NCI-H2171 (cell line): ENCODE data around the gene KCNG3.

Experiments
- DNase-seq: peaks from one replicate; lab custom pipeline; 2025; lab: John Stamatoyannopoulos, UW

KCNG3 gene, protein sequence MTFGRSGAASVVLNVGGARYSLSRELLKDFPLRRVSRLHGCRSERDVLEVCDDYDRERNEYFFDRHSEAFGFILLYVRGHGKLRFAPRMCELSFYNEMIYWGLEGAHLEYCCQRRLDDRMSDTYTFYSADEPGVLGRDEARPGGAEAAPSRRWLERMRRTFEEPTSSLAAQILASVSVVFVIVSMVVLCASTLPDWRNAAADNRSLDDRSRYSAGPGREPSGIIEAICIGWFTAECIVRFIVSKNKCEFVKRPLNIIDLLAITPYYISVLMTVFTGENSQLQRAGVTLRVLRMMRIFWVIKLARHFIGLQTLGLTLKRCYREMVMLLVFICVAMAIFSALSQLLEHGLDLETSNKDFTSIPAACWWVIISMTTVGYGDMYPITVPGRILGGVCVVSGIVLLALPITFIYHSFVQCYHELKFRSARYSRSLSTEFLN

DNA sequence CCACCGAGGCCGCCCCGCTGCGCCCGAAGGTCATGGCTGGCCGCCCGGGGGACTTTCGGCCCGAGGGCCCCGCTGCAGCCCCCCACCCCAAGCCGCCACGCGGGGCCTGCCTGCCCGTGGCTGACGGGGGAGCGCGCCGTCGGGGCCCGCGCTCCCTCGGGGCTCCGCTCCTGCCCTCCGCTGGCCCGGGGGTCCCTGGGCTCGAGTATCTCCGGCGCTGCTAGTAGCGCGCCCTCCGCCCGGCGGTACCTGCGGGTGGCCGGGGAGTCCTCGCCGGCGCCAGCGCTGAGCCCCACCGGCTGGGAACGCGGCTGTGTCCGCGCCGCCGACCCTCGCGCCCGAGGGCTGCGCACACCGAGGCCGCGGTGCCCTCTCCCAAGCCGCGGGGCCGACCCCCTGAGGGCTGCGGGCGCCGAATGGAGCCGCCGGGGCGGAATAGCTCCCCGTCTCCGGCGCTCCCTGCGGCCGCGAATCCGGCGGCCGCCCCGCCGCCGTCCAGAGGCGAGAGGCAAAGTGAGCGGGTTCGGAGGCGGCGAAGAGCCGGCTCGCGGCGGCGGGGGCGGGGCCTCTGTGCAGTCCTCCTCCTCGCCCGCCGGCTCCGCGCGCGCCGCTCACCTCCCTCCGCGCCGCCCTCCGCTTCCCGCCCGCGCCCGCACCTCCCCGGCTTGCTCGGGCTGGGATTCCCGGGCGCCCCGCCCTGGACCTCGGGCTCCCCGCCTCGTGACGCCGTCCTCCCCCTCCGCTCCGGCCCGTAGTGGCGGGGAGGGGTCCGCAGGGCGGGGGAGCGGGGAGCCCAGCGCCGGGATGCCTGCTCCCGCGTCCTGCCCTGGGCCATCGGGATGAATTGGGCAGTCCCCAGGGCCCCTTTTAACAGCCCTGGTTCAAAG is at the start of gene KCNG3:
Gene KCNG3 (minus strand): TSS at position 515 of the 887 bp plus-strand sequence. CDS start 481 bp downstream, at position 34.
- peak; percentile 82 for DNase-seq

DNA sequence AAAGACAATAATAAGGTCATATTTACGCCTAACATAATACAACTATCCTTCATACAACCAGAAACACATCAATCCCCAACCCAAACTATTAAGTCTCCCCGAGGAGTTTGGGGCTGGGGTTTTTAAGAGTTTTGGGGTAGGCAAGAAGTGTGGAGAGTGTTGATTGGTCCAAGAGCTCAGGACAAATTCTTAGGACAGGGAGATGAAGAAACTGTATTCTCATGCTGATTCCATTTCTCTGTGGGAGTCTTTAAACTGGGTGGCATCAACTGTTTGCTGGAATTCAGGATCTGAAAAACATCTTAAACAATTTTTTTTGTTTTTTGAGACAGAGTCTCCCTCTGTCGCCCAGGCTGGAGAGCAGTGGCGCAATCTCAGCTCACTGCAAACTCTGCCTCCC is 49.1 kb upstream of the KCNG3 start:
- no peak for DNase-seq

DNA sequence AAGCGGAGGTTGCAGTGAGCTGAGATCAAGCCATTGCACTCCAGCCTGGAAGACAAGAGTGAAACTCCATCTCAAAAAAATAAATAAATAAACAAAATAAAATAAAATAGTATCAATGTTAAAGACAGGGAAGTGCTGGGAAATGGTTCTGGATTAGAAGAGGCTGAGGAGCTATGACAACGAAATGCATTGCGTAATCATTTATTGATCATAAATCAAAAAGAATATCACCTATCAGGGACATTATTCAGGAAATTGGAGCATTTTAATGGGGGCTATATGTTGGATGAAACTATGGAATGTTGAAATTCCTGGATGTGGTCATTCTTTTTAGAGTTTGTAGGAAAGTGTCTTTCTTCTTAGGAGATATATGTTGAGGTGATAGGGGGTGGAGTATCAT is 43.7 kb upstream of the KCNG3 start:
- no peak for DNase-seq

DNA sequence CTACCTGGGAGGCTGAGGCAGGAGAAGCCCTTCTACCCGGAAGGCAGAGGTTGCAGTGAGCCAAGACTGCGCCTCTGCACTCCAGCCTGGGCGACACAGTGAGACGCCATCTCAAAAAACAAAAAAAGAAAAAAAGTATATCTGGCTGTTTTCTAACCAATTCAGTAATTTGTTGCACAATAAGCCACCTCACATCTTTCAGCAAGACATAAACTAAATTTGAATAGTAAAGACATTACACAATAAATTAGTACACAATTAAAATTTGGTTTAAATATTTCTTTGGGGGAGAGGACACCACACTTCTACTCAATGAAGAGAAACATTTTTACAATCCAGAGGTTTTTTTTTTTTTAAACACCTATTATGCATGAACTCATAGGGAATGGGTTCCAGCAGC is 38.6 kb upstream of the KCNG3 start:
- no peak for DNase-seq

DNA sequence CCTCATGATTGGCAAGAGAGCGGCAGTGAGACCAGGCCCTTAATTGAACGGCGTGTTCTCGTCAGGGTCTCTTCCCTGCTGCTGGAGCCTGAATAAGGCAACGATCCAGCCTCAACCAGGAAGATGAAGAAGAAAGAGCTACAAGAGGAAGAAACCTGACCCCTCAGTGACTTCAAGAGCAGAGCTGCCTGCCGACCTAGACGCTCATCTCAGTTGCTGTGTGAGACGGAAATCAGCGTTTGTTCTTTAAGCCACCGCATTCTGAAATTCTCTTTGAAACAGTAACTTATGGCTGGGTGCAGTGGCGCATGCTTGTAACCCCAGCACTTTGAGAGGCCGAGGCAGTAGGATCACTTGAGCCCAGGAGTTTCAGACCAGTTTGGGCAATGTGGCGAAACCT is 29.6 kb upstream of the KCNG3 start:
- no peak for DNase-seq

DNA sequence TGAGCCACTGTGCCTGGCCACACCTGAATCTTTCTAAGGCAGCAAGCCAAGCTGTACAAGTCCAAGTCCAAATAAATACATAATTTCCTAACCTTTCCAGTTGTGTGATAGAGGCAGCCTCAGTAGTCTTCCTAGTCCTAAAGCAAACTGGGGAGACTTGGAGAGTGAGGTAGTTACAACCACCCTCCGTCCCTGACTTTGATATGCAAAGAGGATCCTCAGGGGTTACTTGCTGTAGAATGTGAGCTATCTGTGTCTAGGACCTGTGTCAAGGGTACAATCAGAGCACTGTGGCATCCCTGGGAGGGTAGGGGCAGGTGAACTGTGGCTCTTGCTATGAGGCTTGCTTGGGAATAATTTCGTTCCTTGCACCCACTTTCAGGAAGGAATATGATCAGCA is 28.3 kb upstream of the KCNG3 start:
- DNase-seq: no peak

DNA sequence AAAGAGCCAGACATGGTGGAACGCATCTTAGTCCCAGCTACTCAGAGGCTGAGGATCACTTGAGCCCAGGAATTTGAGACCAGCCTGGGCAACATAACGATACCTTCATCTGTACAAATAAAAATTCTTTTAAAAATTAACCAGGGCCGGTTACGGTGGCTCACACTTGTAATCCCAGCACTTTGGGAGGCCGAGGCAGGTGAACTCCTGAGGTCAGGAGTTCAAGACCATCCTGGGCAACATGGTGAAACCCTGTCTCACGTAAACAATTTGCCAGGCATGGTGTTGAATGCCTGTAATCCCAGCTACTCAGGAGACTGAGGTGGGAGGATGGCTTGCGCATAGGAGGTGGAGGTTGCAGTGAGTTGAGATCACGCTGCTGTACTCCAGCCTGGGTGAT is 25.8 kb upstream of the KCNG3 start:
- DNase-seq: no peak

DNA sequence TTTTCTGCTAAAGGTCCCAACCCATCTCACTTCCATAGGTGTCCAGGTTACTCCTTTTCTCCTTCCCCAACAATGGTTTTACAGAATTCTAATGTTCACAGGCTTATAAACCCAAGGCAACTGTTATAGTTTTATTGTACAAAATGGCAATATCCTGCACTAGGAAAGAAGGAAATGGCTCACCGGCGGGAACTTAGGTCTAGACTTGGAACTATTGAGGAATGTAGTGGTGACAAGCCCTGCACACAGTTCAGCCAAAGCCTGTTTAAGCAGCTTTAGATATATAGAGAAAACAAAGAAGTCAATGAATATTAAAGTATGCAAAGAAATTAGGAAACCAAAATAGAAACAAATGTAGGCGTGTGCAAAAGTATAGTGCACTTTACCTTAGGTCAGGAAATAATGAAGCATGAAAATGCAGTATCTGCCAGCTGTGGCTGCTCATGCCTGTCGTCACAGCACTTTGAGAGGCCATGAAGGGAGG is 22.7 kb upstream of the KCNG3 start:
- no peak for DNase-seq

DNA sequence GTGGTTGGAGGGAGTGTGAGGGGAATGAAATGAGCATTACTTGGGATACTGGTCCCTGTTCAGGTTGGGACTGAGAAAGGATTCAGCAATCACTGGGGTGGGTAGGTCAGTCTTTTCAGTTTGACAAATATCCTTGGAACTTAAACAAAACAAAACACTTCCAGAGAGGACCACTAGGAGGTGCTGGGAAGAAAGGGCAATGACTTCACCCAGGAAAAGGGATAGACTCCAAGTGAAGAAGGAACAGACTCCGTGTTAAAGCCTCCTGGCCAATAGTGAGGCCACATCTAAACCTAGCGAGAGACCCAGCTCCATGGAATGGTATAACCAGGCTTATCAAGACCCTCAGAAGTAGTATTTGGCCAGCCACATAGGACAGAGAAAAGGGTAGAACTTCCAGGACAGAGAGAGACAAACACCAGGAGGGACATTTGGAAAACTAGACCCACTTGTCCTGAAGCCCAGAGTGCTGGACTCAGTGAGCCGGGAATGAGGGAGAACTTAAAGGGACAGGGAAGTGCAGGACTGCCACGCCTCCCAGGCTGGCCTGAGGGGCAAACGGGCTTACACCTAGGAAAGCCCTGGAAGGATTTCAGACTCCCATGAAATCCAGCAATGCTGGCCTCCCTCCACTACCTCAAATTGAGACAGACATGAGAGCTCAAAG is 19.6 kb upstream of the KCNG3 start:
- no peak for DNase-seq

DNA sequence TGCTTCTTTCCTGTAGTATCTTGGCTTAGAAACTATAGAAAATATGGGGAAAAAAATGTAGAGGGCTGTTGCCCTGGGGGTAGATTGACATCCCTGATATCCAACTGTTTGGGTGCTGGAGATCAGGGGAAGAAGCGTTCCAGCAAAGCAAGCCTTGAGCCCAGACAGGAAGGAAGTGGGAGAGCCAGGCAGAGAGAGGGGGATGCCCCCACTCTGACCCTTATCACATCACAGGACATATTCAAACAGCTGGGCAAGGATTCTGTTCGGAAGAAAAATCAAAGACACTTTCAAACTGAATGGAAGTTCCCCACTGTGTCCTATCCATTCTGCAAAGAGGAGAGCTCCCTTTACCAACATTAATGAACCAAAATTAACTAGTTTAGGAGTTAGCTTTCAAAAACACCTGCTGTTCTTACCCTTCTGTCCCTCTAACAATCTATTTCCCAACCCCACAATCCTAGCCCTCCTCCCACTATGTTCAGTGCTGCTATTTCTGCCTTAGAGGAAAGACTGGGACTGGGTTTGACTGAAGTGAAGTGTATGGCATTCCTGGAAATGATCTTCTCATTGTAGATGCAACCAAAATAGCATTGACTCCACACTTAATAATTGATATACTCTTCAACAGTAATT is 16.9 kb upstream of the KCNG3 start:
- DNase-seq: no peak

DNA sequence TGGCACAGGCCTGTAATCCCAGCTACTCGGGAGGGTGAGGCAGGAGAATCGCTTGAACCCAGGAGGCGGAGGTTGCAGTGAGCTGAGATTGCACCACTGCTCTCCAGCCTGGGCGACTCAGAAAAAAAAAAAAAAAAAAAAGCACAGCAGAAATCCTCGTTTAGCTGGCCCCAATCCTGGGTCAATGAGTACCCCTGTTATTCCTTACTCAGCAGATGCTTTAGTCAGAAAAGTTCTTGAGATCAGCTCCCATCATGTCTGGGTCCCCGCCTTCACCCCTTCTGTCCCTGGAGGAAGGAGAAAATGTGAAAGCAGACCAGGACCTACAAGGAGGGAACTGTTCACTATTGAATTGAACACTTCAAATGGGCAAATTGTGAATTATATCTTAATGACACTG is 16.4 kb upstream of the KCNG3 start:
- DNase-seq: no peak

DNA sequence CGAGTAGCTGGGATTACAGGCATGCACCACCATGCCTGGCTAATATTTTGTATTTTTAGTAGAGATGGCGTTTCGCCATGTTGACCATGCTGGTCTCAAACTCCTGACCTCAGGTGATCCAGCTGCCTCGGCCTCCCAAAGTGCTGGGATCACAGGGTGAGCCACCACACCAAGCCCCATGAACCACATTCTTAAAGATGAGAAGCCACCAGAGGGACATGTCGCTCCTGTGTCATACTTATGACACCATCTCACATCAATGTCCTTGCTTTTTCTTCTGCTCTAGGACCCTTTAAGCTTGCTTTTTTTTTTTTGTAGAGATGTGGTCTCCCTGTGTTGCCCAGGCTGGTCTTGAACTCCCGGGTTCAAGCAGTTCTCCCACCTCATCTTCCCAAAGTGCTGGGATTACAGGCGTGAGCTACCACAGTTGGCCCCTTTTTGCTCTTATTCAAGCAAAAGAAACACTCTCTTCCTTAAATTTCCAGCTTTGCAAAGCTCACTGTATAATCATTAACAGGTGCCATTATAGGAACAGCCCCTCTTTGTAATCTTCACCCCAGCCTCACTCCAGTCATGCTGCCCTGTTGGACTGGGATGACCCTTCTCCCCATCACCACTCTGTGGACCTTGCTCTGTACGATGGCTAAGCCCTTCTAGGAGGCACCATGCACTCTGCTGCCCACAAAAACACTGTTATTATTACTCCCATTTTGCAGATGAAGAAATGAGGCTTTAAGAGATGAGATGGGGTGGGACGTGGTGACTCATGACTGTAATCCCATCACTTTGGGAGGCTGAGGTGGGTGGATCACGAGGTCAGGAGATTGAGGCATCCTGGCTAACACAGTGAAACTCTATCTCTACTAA is 10.8 kb upstream of the KCNG3 start:
- DNase-seq: no peak

DNA sequence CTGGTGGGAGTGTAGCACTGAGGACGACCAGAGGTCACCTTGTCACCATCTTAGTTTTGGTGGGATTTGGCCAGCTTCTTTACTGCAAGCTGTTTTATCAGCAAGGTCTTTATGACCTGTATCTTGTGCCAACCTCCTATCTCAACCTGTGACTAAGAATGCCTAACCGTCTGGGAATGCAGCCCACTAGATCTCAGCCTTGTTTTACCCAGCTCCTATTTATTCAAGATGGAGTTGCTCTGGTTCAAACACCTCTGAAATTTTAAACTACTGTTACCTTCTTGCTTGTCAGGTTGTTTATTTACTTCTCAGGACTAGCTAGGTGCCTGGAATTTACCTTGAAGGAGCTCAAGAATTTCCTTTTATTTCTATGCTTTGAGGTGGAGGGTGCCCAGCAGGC is 9.5 kb upstream of the KCNG3 start:
- no peak for DNase-seq

DNA sequence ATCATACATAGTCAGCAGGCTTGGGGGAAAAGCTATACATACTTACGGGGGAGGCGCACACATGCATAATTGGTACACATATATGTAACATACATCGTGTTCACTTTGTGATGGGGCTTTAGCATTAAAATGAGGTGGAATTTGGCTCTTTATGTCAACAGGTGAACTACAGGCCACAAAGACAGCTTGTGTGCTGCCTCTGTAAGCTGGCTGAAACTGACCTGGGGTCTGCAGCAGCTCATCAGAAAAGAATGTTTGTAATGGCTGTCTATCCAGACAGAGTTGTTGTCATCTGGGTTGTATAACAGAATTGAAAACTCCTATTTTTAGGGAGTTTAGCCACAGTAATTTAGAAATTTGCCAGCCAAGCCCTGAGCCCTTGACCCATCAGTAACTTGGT is 4.7 kb upstream of the KCNG3 start:
- DNase-seq: no peak

DNA sequence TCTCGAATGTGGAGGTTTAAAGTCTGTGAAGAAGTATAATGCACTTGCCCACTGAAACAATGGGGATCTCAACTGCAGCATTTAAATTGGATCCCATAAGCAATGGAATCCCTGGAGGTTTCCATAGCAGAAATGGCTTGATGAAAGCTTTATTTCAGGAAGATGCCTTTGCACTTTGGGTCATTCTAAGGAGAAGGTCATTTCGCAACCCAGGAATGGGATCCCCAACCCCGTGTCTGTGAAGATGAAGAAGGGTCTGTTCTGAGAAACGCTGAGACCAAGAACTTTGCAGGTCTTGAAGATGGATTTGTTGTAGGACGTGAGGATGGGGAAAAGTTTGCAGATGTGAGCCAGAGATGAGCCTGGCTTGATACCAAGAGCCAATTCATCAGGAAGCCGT is 1.8 kb upstream of the KCNG3 start:
- no peak for DNase-seq

DNA sequence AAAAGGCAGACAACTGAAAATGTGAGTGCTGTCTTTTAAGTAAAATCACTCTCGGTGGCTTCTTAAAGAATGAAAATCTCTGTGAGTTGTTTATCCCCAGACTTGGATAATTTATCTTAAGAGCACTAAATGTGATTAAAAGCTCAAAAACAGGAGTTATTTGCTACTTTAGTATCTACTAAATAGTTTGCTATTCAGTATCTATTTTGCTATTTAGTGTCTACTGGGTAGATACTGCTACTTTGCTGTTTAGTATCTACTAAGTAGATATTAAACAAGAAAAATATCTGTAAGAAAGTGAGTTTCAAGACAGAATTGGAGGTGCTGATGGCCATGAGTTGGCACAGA is 1.4 kb upstream of the KCNG3 start:
- no peak for DNase-seq

DNA sequence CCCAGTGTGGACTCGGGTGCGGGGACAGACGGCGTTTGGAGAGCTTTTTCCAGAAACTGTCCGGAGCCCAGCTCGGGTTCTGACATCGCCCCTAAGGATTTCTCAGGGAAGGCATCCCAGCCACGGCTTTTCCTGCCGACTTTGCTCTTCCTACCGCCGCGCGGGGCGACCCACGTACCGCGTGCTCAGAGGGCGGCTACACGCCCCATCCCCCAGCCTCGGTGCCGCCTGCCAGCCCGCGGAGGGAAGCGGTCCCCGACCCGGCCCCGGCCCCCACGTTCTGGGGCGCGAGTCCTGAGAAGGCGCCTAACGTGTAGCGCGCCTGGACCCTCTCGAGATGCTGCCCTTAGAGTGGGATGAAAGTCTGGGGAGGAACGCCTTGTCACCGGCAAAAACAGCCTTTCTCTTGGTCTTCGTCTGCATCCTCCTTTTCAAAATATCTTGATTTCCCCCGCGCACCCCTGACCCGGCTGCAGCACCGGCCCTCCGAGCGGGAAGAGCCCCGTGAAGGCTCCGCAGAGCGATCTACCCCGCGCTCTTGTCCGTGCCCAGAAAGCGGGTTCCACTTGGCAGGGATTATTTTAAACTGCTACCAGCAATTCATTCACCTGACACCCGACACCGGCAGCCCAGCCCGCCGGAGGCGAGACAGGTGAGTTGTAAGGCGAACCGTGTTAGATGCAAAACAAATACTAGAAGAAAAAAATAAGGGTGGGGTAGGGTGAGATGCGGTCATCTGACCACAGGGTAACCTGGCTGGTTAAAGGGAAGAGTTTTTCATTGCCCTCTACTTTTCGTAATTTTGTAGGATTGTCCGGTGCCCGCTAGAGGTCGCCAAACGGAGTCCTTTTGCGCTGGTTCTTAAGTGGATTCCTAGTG is 812 bp upstream of the KCNG3 start:
- DNase-seq: peak; percentile 82

DNA sequence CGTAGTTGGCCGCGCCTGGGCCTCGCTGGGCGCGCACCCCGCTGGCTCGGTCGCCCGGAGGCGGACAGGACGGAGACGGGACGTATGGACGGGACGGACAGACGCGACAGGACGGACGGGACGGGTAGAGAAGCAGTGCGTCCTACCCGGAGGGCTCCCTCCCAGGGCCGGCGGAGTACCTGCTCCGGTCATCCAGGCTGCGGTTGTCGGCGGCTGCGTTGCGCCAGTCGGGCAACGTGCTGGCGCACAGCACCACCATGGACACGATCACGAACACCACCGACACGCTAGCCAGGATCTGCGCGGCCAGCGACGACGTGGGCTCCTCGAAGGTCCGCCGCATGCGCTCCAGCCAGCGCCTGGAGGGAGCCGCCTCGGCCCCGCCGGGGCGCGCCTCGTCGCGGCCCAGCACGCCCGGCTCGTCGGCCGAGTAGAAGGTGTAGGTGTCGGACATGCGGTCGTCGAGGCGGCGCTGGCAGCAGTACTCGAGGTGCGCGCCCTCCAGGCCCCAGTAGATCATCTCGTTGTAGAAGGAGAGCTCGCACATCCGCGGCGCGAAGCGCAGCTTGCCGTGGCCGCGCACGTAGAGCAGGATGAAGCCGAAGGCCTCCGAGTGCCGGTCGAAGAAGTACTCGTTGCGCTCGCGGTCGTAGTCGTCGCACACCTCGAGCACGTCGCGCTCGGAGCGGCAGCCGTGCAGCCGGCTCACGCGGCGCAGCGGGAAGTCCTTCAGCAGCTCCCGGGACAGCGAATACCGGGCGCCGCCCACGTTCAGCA is 903 bp downstream of the KCNG3 start:
- DNase-seq: peak; percentile 51

DNA sequence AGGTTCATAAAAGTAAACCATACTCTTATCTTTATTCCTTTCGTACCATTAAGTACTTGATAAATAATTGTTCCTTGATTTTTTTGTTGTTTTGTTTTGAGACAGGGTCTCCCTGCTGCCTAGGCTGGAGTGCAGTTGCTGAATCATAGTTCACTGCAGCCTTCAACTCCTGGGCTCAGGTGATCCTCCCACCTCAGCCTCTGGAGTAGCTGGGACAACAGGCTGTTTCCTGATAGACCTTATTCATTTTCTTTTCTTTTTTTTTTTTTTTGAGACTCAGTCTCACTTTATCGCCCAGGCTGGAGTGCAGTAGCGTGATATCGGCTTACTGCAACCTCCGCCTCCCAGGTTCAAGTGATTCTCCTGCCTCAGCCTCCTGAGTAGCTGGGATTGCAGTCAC is 5.5 kb downstream of the KCNG3 start:
- DNase-seq: no peak
